Immature natural killer cell (primary cell): ENCODE data around the gene MAPKAP1. TPM values are rescaled to one million over a fixed set of nuclear protein-coding genes. Genes with fewer than 3 reads are reported as not detected.

Experiments used
- DNase-seq, 3 donors: peaks; one replicate each; pipeline ENCODE4 v3.0.0; 2022; ENCODE audit warnings: mixed read lengths in 1 of 3
- H3K27ac Mint-ChIP-seq, 6 donors: one replicate each; pipeline ENCODE4 v1.8.0; 2020; ENCODE audit warnings: mixed read lengths in 6 of 6, mild to moderate bottlenecking in 5 of 6, inconsistent platforms in 4 of 6, moderate library complexity in 3 of 6
- H3K27me3 Mint-ChIP-seq, 3 donors: one replicate each; pipeline ENCODE4 v1.8.0; 2020 to 2021; ENCODE audit warnings: low read depth in 3 of 3, mild to moderate bottlenecking in 3 of 3, mixed read lengths in 3 of 3, moderate library complexity in 3 of 3, inconsistent platforms in 1 of 3
- H3K36me3 Mint-ChIP-seq, 3 donors: one replicate each; pipeline ENCODE4 v1.8.0; 2020; ENCODE audit warnings: mixed read lengths in 3 of 3, inconsistent platforms in 2 of 3, mild to moderate bottlenecking in 2 of 3
- H3K4me1 Mint-ChIP-seq, 2 donors: one replicate each; pipeline ENCODE4 v1.8.0; 2020; ENCODE audit warnings: inconsistent platforms in 2 of 2, mild to moderate bottlenecking in 2 of 2, mixed read lengths in 2 of 2, moderate library complexity in 1 of 2
- H3K4me3 Mint-ChIP-seq, 5 donors: one replicate each; pipeline ENCODE4 v1.8.0; 2020; ENCODE audit warnings: mild to moderate bottlenecking in 5 of 5, mixed read lengths in 5 of 5, inconsistent platforms in 3 of 5, moderate library complexity in 3 of 5
- H3K9me3 Mint-ChIP-seq, 6 donors: one replicate each; pipeline ENCODE4 v1.8.0; 2020; ENCODE audit warnings: mild to moderate bottlenecking in 6 of 6, mixed read lengths in 6 of 6, inconsistent platforms in 4 of 6, moderate library complexity in 3 of 6
- polyA plus RNA-seq, 3 donors: library from polyadenylated mRNA; unstranded; fragments of 300-500 nt; fragmentation: Illumina TruSeq; gene quantifications; one replicate each; pipeline ENCODE4 v1.2.3, GENCODE V29; 2021

Gene MAPKAP1
- polyA plus RNA-seq, 3 donors from 2014 or later = 56.9 to 75.1 (median 59.3) TPM

DNA sequence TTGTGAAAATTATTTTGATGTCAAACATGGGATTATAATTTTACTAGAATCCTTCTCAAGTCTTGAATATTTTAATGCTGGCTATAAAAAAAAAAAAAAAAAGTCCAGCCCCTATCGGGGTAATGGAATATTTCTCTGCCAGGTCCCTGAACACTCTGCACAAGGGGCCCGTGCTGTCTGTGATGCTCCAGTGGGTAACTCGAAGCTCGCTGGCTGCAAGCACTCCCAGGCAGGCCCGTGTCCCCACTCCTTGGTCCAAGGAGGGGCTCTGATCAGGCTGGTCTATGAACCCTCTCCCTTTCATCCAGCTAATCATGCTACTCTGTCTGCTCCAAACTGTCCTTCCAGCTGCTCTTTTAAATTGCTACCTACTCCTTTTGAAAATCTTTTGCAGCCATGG, 264.6 kb downstream of the MAPKAP1 start:
- no peaks in the 10 kb centered on the region for H3K9me3 Mint-ChIP-seq
- no peak overlapping the region for H3K4me3 Mint-ChIP-seq
- no peaks in the 10 kb centered on the region for H3K27me3 Mint-ChIP-seq
- H3K4me1 Mint-ChIP-seq = no peaks in the 10 kb centered on the region
- no peak for DNase-seq
- no peak overlapping the region for H3K27ac Mint-ChIP-seq
- H3K36me3 Mint-ChIP-seq = peaks cover 4 to 34% (median 10%) of the 10 kb centered on the region in 3 donors

DNA sequence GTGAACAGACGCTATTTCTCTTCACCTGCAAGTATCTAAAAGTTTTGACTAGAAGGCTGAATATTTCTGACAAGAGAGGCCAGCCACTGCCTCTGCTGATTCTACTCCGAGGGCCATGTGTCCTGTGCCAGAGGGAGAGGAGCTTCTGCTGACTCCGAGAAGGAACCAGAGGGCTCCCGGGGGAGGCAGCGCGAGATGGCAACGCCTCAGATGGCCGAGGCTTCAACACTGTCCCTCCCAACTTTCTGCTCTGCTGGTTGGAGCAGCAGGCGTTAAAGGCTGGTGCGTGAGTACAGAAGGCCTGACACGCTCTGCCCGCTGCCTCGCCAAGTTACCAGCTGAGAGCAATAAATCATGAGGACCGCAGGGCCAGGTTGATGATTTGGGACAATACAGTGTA, 266.6 kb downstream of the MAPKAP1 start:
- Mint-ChIP-seq H3K4me3 (no peak overlapping the region), H3K27ac (no peak overlapping the region), H3K9me3 (no peaks in the 10 kb centered on the region), H3K36me3 (peaks cover 4 to 36% (median 10%) of the 10 kb centered on the region in 3 donors), H3K4me1 (no peaks in the 10 kb centered on the region), H3K27me3 (peaks cover 0 to 5% (median 1%) of the 10 kb centered on the region in 3 donors)
- DNase-seq = no peak

DNA sequence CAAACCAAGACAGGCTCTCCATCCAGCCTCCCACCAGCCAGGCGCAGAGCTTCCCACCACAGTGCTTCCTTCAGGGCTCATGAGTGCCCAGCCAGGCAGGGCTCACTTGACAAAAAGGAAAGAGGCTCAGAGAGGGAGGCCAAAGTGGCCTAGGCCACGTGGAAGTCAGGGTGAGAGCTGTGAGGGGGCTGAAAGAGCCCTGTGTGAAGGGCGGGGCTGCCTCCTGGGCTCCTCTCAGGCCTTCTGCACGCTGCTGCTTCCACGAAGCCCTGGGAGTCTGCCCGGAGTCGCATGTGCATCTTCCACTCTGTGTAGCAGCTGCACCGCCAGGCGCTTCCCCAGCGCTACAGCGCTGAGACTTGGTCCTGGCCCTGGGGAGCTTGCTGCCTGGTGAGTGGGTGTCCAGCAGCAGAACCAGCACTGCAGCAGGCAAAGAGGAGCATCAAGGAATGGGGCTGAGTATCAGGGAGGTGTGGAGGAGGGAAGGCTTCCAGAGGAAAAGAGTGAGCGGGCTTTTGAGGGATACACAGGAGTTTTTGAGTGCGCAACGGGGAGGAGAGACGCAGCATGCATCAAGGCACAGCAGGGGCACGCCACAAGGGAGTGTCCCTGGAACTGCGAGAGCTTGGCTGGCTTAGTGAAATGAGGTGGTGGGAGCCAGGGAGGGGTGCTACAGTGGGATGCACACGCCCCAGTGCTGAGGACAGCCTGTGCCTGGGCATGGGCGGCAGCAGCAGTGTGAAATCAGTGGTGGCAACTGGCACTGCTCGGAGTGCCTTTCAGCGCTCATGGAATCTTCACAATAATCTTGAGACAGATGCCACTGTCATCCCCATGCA, 267.4 kb downstream of the MAPKAP1 start:
- no peak overlapping the region for H3K4me3 Mint-ChIP-seq
- no peak for DNase-seq
- H3K9me3 Mint-ChIP-seq = no peaks in the 10 kb centered on the region
- H3K4me1 Mint-ChIP-seq = no peaks in the 10 kb centered on the region
- H3K27ac Mint-ChIP-seq = peak overlapping the region in 1 of 6 donors; percentile 31
- H3K36me3 Mint-ChIP-seq = peaks cover 4 to 33% (median 10%) of the 10 kb centered on the region in 3 donors
- peaks cover 0 to 6% (median 1%) of the 10 kb centered on the region in 3 donors for H3K27me3 Mint-ChIP-seq

DNA sequence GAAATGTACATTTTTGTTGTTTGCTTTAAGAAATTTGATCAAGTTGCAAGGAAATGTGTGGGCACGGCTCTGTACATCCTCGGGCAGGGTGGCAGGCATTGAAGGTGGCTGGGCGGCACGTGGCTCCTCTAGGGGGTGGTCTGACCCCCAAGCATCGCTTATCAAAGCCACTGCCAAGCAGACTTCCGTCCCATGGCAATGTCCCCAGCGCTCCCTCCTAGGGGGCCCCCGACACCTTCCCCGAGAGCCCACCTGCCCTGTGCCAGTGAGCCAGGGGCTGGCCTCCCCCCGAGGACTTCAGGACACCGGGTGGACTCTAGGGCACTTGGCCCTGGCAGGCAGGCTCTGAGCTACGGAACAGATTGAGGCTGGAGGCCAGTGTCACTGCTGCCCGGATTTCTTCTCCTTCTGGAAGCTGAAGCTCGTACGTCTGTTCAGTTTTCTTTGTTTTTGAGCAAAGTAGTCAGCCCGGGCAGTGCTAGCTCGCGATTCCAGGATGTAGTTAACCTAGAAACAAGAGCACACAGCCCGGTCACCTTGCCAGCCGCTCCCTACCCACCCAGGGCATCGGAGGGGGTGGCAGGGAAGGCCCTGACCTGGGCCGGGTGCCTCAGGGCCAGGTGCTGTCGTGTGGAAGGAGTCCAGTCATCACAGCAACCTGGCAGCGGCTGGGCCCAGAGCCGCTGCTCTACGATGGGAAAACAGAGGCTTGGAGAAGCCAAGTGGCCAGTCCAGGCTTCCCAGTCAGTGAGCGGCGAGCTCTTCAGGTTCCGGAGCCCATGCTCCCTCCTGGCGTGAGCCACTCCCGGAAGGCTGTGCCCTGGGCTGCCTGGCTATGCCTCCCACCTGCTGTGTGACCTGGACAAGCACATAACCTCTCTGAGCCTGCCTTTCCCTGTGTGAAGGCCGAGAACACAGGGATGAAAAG, 268.2 kb downstream of the MAPKAP1 start:
- H3K27ac Mint-ChIP-seq = no peak overlapping the region
- peaks cover 0 to 6% (median 1%) of the 10 kb centered on the region in 3 donors for H3K27me3 Mint-ChIP-seq
- H3K9me3 Mint-ChIP-seq = no peaks in the 10 kb centered on the region
- no peak overlapping the region for H3K4me3 Mint-ChIP-seq
- peaks cover 4 to 27% (median 8%) of the 10 kb centered on the region in 3 donors for H3K36me3 Mint-ChIP-seq
- no peaks in the 10 kb centered on the region for H3K4me1 Mint-ChIP-seq
- DNase-seq = no peak

DNA sequence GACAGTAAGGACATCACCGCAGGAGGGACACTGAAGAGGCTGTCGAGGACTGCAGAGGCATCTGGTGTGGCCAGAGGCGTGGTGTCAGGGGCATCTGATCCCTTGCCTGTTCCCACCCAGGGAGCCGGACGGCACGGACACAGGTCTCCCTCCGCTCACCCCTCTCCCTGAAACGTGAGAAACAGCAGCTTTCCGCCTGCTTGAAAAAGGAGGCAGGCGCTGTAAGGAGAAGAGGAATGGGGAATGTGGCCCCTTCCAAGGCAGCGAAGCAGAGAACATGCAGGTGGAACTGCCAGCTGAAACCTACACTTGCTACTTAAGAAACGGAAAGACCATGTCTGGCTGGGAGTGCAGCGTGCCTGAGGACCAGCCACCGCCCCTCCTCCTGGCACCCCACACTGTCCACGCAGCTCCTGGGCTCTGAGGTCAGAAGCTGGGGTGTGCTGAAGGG, 269.2 kb downstream of the MAPKAP1 start:
- DNase-seq = no peak
- Mint-ChIP-seq H3K9me3 (no peaks in the 10 kb centered on the region), H3K36me3 (peaks cover 3 to 24% (median 4%) of the 10 kb centered on the region in 3 donors), H3K27ac (peak overlapping the region in 1 of 6 donors; percentile 20), H3K27me3 (peaks cover 0 to 6% (median 1%) of the 10 kb centered on the region in 3 donors), H3K4me3 (no peak overlapping the region), H3K4me1 (no peaks in the 10 kb centered on the region)

DNA sequence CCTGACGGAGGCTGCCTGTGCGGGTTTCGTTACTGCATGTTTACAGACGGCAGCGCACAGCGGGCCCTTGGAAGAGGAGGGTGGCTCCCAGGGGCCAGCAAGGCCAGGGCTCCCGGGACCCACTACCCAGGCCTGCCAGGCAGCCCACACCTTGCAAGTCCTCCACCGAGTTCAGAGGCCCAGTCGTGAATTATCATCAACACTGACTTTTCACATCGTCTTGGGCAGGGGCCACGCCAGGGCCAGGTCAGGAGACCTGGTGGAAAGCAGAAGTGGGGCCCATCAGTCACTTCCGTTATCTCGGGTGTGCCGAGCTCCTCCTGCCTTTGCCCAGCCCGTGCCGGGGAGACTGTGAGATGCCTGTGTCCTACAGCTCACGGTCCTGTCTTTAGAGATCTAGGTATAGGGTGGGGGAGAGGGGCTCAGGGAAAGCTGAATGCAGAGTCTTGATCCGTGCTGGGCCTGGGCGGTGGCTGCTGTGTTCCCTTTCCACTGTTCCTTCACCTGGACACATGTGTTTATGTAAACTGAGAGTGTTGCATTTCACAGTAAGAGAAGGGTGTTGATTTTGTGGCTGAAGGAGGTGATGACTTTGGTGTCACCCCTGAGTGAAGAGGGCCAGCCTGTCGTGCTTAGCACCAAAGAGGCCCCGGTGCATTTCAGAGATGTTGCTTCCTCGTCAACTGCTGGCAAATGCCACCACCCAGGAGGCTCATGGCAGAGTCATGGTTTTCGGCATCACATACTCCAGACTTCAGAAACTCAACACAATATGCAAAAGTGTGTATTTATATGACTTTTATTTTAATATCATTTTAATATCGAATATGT, 270.2 kb downstream of the MAPKAP1 start:
- DNase-seq = no peak
- Mint-ChIP-seq H3K27ac (no peak overlapping the region), H3K4me3 (no peak overlapping the region), H3K4me1 (no peaks in the 10 kb centered on the region), H3K36me3 (peaks cover 0 to 22% (median 4%) of the 10 kb centered on the region in 3 donors), H3K9me3 (no peaks in the 10 kb centered on the region), H3K27me3 (peaks cover 0 to 6% (median 1%) of the 10 kb centered on the region in 3 donors)

DNA sequence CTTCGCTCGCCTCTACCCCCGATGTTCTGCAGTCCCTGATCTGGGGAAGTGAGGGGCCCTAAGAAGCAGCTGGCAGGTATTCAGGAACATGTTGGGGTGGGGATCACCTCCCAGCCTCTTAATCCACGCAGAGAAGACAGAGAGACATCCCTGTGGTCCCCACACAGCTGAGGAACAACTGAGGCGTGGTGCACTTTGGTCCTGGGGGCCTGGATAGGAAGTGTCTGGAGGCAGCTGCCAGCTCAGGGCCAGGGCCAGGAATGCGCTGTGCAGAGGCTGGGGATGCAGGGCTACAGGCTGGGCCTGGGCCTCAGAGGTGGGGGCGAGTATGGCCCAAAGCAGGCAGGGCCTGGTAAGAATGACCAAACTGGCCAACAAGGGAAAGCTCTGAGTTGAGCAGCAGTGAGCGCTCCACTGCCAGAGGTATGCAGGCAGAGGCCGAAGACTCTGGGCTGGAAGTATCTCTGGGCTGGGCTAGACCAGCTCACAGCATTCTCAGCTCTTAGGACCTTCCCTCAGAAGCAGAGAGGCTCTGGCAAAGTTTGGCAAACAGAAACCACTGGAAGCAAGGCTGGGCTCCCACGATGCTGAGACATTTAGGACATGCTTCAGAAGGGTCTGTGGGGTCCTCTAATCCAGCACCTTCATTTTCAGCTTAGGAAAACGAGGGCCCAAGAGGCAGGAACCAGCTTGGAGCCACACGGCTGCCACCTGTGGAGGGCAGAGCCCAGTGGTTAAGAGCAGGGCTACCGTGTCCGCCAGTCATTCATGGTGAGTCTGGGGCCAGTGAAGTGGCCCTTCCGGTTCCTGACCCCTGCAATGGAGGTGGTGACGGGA, 271.0 kb downstream of the MAPKAP1 start:
- H3K9me3 Mint-ChIP-seq = no peaks in the 10 kb centered on the region
- H3K27me3 Mint-ChIP-seq = peaks cover 0 to 6% (median 1%) of the 10 kb centered on the region in 3 donors
- no peak overlapping the region for H3K4me3 Mint-ChIP-seq
- DNase-seq = no peak
- peaks cover 0 to 16% (median 4%) of the 10 kb centered on the region in 3 donors for H3K36me3 Mint-ChIP-seq
- no peak overlapping the region for H3K27ac Mint-ChIP-seq
- no peaks in the 10 kb centered on the region for H3K4me1 Mint-ChIP-seq

DNA sequence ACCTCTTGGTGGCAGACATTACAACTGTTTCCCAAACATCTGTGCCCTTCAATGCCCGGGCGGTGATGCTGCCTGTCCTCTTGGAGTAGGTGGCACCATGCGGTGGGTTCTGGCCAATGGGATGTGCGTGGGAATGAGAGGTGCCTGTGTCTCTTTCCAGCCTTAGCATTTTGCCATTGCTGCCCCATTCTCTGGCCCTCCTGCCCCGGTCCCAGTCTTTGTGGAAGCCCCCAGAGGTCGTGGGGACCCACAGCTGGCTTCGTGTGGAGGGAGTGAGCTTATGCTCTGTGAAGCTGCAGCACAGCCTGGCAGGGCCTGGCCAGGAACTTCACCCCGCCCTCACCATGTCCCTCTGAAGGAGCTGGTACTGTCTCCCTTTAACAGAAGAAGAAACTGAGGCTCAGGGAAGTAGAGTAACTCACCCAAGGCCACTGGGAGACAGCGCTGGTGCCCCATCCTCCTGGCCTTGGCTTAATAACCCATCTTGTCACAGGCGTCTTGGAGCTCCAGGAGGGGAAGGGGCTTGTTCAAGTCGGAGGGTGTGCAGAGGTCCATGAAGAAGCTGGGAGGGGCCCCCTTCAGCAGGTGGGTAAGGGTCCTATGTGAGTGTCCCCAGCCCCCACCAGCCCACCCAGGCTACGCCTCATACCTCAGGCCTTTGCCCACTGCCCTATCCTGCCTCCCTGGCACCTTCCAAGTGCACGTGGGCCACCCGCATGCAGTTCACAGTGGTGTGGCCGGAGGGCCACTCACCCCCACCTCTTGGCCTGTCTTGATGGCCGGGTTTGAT, 271.8 kb downstream of the MAPKAP1 start:
- no peaks in the 10 kb centered on the region for H3K4me1 Mint-ChIP-seq
- H3K9me3 Mint-ChIP-seq = no peaks in the 10 kb centered on the region
- no peak overlapping the region for H3K4me3 Mint-ChIP-seq
- peaks cover 0 to 6% (median 1%) of the 10 kb centered on the region in 3 donors for H3K27me3 Mint-ChIP-seq
- no peak overlapping the region for H3K27ac Mint-ChIP-seq
- H3K36me3 Mint-ChIP-seq = peaks cover 0 to 15% (median 4%) of the 10 kb centered on the region in 3 donors
- no peak for DNase-seq

DNA sequence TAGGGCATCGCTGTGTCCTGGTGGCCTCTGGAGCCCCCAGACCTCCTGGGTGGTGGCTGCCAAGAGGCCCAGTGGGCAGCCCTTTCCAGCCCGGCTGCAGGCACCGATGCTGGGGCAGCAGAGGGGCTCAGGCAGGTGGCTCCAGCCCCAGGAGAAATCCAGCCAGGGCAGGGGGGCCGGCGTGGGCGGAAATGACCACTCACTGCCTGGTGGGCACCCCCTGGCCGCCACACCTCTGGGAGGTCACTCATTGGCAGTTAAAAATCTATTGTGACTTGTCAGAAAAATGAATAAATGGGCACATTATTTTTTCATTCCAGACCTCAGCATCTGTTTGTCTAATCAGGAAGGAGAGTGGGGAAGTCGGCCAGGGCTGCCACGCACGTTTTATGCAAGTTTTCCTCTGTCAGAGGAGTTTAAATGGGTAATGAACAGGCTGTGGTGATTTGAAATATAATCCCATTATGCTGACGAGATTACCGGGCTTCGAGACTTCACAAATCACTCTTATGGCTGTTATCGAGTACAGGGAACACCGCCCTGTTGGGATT, 273.5 kb downstream of the MAPKAP1 start:
- no peak overlapping the region for H3K27ac Mint-ChIP-seq
- peaks cover 0 to 6% (median 1%) of the 10 kb centered on the region in 3 donors for H3K27me3 Mint-ChIP-seq
- DNase-seq = no peak
- no peak overlapping the region for H3K4me3 Mint-ChIP-seq
- H3K4me1 Mint-ChIP-seq = no peaks in the 10 kb centered on the region
- peaks cover 0 to 11% (median 4%) of the 10 kb centered on the region in 3 donors for H3K36me3 Mint-ChIP-seq
- H3K9me3 Mint-ChIP-seq = no peaks in the 10 kb centered on the region

DNA sequence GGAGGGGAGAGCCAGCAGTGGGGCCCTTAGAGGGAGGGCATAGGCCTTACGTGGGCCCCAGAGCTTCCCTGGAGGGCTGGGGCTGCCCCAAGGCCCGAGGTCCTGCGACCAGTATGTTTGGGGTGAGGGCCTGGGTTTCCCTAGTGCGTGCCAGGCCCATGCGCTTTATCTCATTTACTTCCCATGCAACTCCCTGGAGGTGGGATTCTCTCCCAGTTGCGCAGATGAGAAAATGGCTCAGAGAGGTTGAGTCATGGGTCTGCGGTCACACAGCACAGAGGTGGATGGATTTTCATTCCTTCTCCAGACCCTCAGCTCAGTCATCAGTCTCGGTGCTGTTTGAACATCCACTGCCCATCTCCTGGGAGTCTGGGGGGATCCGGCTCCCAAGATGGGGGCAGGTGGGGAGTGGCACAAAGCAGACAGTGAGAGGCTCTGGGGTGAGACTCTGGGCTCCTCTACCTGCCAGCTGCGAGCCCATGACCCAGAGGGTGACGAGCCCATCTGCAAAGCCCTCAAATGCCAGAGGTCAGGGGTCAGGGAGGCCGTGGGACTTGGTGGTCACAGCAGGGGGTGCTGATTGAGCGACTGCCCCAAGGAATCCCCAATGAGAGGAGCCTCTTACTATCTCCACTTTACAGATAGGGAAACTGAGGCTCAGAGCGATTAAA, 274.2 kb downstream of the MAPKAP1 start:
- Mint-ChIP-seq H3K27me3 (peaks cover 0 to 6% (median 1%) of the 10 kb centered on the region in 3 donors), H3K9me3 (no peaks in the 10 kb centered on the region), H3K4me1 (no peaks in the 10 kb centered on the region), H3K27ac (no peak overlapping the region), H3K4me3 (no peak overlapping the region), H3K36me3 (peaks cover 0 to 6% (median 0%) of the 10 kb centered on the region in 3 donors)
- DNase-seq = no peak

DNA sequence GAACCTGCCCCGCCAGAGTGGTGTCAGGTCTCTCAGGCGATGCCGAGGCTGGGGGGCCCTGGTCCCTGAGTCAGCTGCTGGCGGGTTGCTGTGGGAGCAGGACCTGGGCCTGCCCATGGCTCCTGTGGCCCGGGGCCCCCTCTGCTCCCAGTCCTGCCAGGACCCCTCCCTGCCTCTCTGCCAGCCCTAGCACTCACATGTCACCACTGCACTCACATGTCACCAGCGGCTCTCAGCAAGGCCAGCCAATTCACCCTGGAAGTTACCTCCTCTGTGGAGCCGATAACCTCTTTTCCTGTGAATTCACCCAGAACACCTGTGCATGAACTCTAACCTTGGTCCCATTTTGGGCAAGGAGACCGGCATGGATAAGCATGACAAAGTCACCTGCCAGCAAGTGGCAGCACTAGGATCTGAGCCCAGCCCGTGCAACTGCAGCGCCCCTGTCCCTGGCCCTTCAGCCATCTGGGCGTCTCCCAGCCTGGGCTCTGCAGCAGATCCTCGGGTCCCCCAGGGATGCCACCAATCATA, 275.2 kb downstream of the MAPKAP1 start:
- H3K9me3 Mint-ChIP-seq = no peaks in the 10 kb centered on the region
- H3K4me1 Mint-ChIP-seq = no peaks in the 10 kb centered on the region
- H3K4me3 Mint-ChIP-seq = no peak overlapping the region
- DNase-seq = no peak
- peak overlapping the region in 1 of 6 donors; percentile 40 for H3K27ac Mint-ChIP-seq
- no peaks in the 10 kb centered on the region for H3K36me3 Mint-ChIP-seq
- peaks cover 0 to 6% (median 1%) of the 10 kb centered on the region in 3 donors for H3K27me3 Mint-ChIP-seq
